Mesothelial cell of epicardium (in vitro differentiated cells): ENCODE data around the gene MBOAT1. TPM values are rescaled to one million over a fixed set of nuclear protein-coding genes. Genes with fewer than 3 reads are reported as not detected.

ENCODE experiments used
- DNase-seq, 2 experiments: peaks; one replicate each; pipeline ENCODE4 v3.0.0; 2021; ENCODE audit warnings: low spot score in 2 of 2; ENCODE audit not compliant: unreplicated experiment in 2 of 2
- H3K27ac Mint-ChIP-seq: 2 replicates; pipeline ENCODE4 v1.8.0; 2021; ENCODE audit warnings: mixed read lengths
- H3K27me3 Mint-ChIP-seq: 2 replicates; pipeline ENCODE4 v1.8.0; 2021; ENCODE audit warnings: low read depth, mixed read lengths
- H3K36me3 Mint-ChIP-seq: 2 replicates; pipeline ENCODE4 v1.8.0; 2021; ENCODE audit warnings: mixed read lengths
- H3K4me1 Mint-ChIP-seq: 2 replicates; pipeline ENCODE4 v1.8.0; 2021; ENCODE audit warnings: mixed read lengths
- H3K4me3 Mint-ChIP-seq: 2 replicates; pipeline ENCODE4 v1.8.0; 2021; ENCODE audit warnings: mild to moderate bottlenecking, moderate library complexity, mixed read lengths
- H3K9me3 Mint-ChIP-seq: 2 replicates; pipeline ENCODE4 v1.8.0; 2021; ENCODE audit warnings: mixed read lengths
- total RNA-seq: library from RNA; stranded (reverse); gene quantifications from 3 replicates; pipeline ENCODE4 v1.2.1, GENCODE V29; 2021
- TF ChIP-seq, protein P1 (sequence below): fragments of 200-600 bp; sonication (generic); IDR thresholded peaks from one replicate; pipeline ENCODE4 v1.5.0; 2021; ENCODE audit warnings: antibody characterized with exemption; ENCODE audit not compliant: unreplicated experiment

Gene MBOAT1
- total RNA-seq, 1 donor from 2014 or later, result 23.5 TPM

GRCh38 chr6:20243288-20243687, 31.0 kb upstream of the MBOAT1 start:
- H3K4me3 Mint-ChIP-seq, result no peak overlapping the region

GRCh38 chr6:20242397-20242796, 30.1 kb upstream of the MBOAT1 start:
- Mint-ChIP-seq H3K27ac (no peak overlapping the region), H3K27me3 (no peaks in the 10 kb centered on the region), H3K4me1 (no peaks in the 10 kb centered on the region), H3K36me3 (no peaks in the 10 kb centered on the region), H3K9me3 (peaks cover 8% of the 10 kb centered on the region), H3K4me3 (no peak overlapping the region)
- TF ChIP-seq, protein P1, sequence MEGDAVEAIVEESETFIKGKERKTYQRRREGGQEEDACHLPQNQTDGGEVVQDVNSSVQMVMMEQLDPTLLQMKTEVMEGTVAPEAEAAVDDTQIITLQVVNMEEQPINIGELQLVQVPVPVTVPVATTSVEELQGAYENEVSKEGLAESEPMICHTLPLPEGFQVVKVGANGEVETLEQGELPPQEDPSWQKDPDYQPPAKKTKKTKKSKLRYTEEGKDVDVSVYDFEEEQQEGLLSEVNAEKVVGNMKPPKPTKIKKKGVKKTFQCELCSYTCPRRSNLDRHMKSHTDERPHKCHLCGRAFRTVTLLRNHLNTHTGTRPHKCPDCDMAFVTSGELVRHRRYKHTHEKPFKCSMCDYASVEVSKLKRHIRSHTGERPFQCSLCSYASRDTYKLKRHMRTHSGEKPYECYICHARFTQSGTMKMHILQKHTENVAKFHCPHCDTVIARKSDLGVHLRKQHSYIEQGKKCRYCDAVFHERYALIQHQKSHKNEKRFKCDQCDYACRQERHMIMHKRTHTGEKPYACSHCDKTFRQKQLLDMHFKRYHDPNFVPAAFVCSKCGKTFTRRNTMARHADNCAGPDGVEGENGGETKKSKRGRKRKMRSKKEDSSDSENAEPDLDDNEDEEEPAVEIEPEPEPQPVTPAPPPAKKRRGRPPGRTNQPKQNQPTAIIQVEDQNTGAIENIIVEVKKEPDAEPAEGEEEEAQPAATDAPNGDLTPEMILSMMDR, result no peak
- no peak for DNase-seq

More at GRCh38 chr6:20243288-20243687, 31.0 kb upstream of the MBOAT1 start:
- TF ChIP-seq, protein P1, result no peak
- H3K36me3 Mint-ChIP-seq, result no peaks in the 10 kb centered on the region
- H3K27ac Mint-ChIP-seq, result no peak overlapping the region
- DNase-seq, result no peak
- peaks cover 8% of the 10 kb centered on the region for H3K9me3 Mint-ChIP-seq
- H3K27me3 Mint-ChIP-seq, result no peaks in the 10 kb centered on the region
- no peaks in the 10 kb centered on the region for H3K4me1 Mint-ChIP-seq

- H3K9me3 Mint-ChIP-seq, result peaks cover 3% of the 10 kb centered on the region
- TF ChIP-seq, protein P1, result no peak
- no peaks in the 10 kb centered on the region for H3K36me3 Mint-ChIP-seq
- DNase-seq, result no peak
- H3K27ac Mint-ChIP-seq, result no peak overlapping the region
- no peaks in the 10 kb centered on the region for H3K27me3 Mint-ChIP-seq
- H3K4me1 Mint-ChIP-seq, result peaks cover 5% of the 10 kb centered on the region
- H3K4me3 Mint-ChIP-seq, result no peak overlapping the region
These were observed 28.8 kb upstream of the MBOAT1 start for GRCh38 chr6:20241102-20241501.

GRCh38 chr6:20238688-20239587, 26.7 kb upstream of the MBOAT1 start:
- no peaks in the 10 kb centered on the region for H3K27me3 Mint-ChIP-seq
- H3K9me3 Mint-ChIP-seq, result peaks cover 3% of the 10 kb centered on the region
- H3K4me1 Mint-ChIP-seq, result peaks cover 5% of the 10 kb centered on the region
- no peak for DNase-seq
- H3K4me3 Mint-ChIP-seq, result peak overlapping the region; percentile 48
- TF ChIP-seq, protein P1, result no peak
- no peak overlapping the region for H3K27ac Mint-ChIP-seq
- H3K36me3 Mint-ChIP-seq, result no peaks in the 10 kb centered on the region

DNA sequence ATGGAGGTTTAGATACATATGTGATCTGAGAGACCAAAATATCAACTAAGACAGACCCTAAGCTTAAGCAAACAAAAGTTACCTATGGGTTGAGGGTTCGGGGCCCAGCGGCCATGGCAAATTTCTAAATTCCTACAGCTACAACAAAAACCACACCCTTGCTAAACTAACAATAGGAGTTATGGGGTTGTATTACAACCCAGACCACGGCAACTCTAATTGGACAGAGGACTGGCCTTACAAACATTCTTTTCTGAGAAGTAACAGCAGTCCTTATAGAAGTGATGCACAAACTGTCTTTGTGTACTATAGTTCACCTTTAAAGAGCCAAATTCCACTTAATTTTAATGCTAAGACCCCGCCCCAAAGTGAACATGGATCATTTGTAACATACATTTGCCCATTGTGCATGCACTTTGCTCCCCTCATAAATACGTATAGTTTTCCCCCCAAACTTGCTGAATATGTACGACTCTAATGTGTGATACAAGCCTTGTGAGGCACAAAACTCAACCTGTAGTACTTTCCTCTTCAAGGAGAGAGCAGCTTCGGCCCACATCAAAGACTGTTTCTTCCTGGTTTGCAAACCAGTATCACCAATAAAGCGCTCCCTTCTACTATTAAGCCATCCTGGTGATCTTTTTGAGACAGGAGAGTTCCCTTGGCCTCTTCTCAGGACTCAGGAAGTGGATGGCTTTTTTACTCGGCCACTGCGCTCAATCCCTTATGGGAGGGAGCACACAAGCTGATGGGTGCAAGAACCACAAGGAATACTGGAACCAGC, 25.6 kb upstream of the MBOAT1 start:
- Mint-ChIP-seq H3K27me3 (no peaks in the 10 kb centered on the region), H3K4me3 (no peak overlapping the region)

More for the DNA sequence above, 25.6 kb upstream of the MBOAT1 start:
- TF ChIP-seq, protein P1, result no peak
- DNase-seq, result no peak
- no peaks in the 10 kb centered on the region for H3K36me3 Mint-ChIP-seq
- H3K4me1 Mint-ChIP-seq, result peaks cover 5% of the 10 kb centered on the region
- no peaks in the 10 kb centered on the region for H3K9me3 Mint-ChIP-seq
- H3K27ac Mint-ChIP-seq, result no peak overlapping the region
